ENCODE results near the gene PAPPA. TPM values are rescaled to one million over a fixed set of nuclear protein-coding genes. Genes with fewer than 3 reads are reported as not detected.

Gene PAPPA
- polyA plus RNA-seq, 1 donor from 2014 or later, result 0.41 TPM

DNA sequence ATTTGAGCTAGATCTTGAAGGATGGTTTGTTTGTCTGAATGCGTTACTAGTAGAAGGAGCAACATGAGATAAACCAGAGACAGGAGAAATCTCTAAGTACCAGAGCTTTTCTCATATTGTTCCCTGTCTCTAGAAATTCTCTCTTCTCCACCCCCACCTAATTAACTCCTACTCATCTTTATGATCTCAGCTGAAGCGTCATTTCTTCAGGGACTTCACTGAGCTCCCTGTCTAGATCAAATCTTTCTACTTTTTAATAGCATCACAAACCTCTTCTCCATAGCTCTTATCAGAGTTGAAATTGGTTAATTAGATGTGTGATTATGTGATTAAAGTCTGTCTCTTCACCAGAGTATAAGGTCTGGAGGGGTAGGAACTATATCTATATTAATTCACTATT, 226.2 kb downstream of the PAPPA start:
- Histone ChIP-seq H2AFZ (ENCODE audit: low read depth, low read length) (no peak overlapping the region), H3K36me3 (ENCODE audit: insufficient read depth, low read length) (no peaks in the 10 kb centered on the region), H3K9ac (ENCODE audit: low read length) (no peak overlapping the region), H3K27ac (ENCODE audit: low read length) (no peak overlapping the region), H3F3A (ENCODE audit: insufficient read depth, low read length, poor library complexity, severe bottlenecking) (no peaks in the 10 kb centered on the region), H3K4me3 (ENCODE audit: low read length) (no peak overlapping the region), H3K27me3 (ENCODE audit: insufficient read depth, low read depth, low read length) (no peaks in the 10 kb centered on the region), H3K9me2 (ENCODE audit: insufficient read depth, low read length) (no peaks in the 10 kb centered on the region), H3K4me2 (ENCODE audit: low read length) (no peak overlapping the region), H4K20me1 (ENCODE audit: insufficient read depth) (no peaks in the 10 kb centered on the region), H3K9me3 (ENCODE audit: low read length) (no peaks in the 10 kb centered on the region), H3K79me2 (replicated peaks; ENCODE audit: insufficient read depth, low read length) (no peaks in the 10 kb centered on the region)
- no peak for TF ChIP-seq CTCF (IDR thresholded peaks at IDR 0.05; ENCODE audit: poor library complexity, severe bottlenecking)
- TF ChIP-seq EP300 (conservative IDR thresholded peaks at IDR 0.05; ENCODE audit: poor library complexity, severe bottlenecking), result no peak
- TF ChIP-seq, protein P1, sequence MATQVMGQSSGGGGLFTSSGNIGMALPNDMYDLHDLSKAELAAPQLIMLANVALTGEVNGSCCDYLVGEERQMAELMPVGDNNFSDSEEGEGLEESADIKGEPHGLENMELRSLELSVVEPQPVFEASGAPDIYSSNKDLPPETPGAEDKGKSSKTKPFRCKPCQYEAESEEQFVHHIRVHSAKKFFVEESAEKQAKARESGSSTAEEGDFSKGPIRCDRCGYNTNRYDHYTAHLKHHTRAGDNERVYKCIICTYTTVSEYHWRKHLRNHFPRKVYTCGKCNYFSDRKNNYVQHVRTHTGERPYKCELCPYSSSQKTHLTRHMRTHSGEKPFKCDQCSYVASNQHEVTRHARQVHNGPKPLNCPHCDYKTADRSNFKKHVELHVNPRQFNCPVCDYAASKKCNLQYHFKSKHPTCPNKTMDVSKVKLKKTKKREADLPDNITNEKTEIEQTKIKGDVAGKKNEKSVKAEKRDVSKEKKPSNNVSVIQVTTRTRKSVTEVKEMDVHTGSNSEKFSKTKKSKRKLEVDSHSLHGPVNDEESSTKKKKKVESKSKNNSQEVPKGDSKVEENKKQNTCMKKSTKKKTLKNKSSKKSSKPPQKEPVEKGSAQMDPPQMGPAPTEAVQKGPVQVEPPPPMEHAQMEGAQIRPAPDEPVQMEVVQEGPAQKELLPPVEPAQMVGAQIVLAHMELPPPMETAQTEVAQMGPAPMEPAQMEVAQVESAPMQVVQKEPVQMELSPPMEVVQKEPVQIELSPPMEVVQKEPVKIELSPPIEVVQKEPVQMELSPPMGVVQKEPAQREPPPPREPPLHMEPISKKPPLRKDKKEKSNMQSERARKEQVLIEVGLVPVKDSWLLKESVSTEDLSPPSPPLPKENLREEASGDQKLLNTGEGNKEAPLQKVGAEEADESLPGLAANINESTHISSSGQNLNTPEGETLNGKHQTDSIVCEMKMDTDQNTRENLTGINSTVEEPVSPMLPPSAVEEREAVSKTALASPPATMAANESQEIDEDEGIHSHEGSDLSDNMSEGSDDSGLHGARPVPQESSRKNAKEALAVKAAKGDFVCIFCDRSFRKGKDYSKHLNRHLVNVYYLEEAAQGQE (IDR thresholded peaks at IDR 0.05; ENCODE audit: borderline replicate concordance), result no peak
- no peak for TF ChIP-seq EZH2 (IDR thresholded peaks at IDR 0.05; ENCODE audit: borderline replicate concordance, insufficient read depth, low read length, poor library complexity, severe bottlenecking)
- TF ChIP-seq MXI1 (conservative IDR thresholded peaks at IDR 0.05; ENCODE audit: poor library complexity, severe bottlenecking), result no peak
- no peak for TF ChIP-seq SMC3 (conservative IDR thresholded peaks at IDR 0.05; ENCODE audit: poor library complexity)
- no peak for TF ChIP-seq POLR2AphosphoS5 (IDR thresholded peaks at IDR 0.05)
- TF ChIP-seq RAD21 (conservative IDR thresholded peaks at IDR 0.05), result no peak
- TF ChIP-seq TAF1 (IDR thresholded peaks at IDR 0.05; ENCODE audit: low read depth), result no peak

DNA sequence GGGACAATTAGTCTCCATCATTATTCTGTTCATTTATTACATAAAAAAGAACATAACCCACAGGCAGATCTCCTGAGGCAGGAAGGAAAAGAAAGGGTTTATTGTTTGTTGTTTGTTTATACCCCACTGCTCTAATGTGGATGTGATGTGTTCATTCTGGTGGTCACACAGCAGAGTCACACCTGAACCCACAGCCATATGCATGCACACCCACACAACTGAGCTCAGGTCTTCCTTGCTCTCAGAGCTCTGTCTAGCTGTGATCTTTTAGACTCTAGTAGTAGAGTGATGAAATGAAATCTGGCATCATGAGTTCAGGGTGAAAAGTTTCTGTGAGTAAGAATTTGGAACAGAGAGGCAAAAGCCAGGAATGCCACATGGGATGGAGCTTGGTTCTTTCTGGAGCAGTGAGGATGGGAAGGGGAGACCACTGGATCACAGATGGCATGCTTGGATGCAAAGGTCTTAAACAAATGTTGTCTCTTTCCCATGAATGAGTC, 227.0 kb downstream of the PAPPA start:
- H3K9ac ChIP-seq (ENCODE audit: low read length), result no peak overlapping the region
- H4K20me1 ChIP-seq (ENCODE audit: insufficient read depth), result no peaks in the 10 kb centered on the region
- no peaks in the 10 kb centered on the region for H3F3A ChIP-seq (ENCODE audit: insufficient read depth, low read length, poor library complexity, severe bottlenecking)

GRCh38 chr9:116381350-116381749, 227.8 kb downstream of the PAPPA start:
- Histone ChIP-seq H2AFZ (ENCODE audit: low read depth, low read length) (no peak overlapping the region), H3K79me2 (replicated peaks; ENCODE audit: insufficient read depth, low read length) (no peaks in the 10 kb centered on the region), H4K20me1 (ENCODE audit: insufficient read depth) (no peaks in the 10 kb centered on the region), H3F3A (ENCODE audit: insufficient read depth, low read length, poor library complexity, severe bottlenecking) (no peaks in the 10 kb centered on the region), H3K9me3 (ENCODE audit: low read length) (no peaks in the 10 kb centered on the region), H3K36me3 (ENCODE audit: insufficient read depth, low read length) (no peaks in the 10 kb centered on the region), H3K9me2 (ENCODE audit: insufficient read depth, low read length) (no peaks in the 10 kb centered on the region), H3K4me2 (ENCODE audit: low read length) (no peak overlapping the region), H3K27ac (ENCODE audit: low read length) (no peak overlapping the region), H3K27me3 (ENCODE audit: insufficient read depth, low read depth, low read length) (no peaks in the 10 kb centered on the region), H3K9ac (ENCODE audit: low read length) (no peak overlapping the region), H3K4me3 (ENCODE audit: low read length) (no peak overlapping the region)
- TF ChIP-seq EP300 (conservative IDR thresholded peaks at IDR 0.05; ENCODE audit: poor library complexity, severe bottlenecking), result no peak

More for the DNA sequence above, 227.0 kb downstream of the PAPPA start:
- H3K4me2 ChIP-seq (ENCODE audit: low read length), result no peak overlapping the region
- no peaks in the 10 kb centered on the region for H3K9me2 ChIP-seq (ENCODE audit: insufficient read depth, low read length)
- no peaks in the 10 kb centered on the region for H3K27me3 ChIP-seq (ENCODE audit: insufficient read depth, low read depth, low read length)
- H3K9me3 ChIP-seq (ENCODE audit: low read length), result no peaks in the 10 kb centered on the region
- H3K4me3 ChIP-seq (ENCODE audit: low read length), result no peak overlapping the region
- TF ChIP-seq POLR2AphosphoS5 (IDR thresholded peaks at IDR 0.05), result no peak
- TF ChIP-seq RAD21 (conservative IDR thresholded peaks at IDR 0.05), result no peak
- H3K36me3 ChIP-seq (ENCODE audit: insufficient read depth, low read length), result no peaks in the 10 kb centered on the region
- H3K27ac ChIP-seq (ENCODE audit: low read length), result no peak overlapping the region
- no peak overlapping the region for H2AFZ ChIP-seq (ENCODE audit: low read depth, low read length)
- H3K79me2 ChIP-seq (replicated peaks; ENCODE audit: insufficient read depth, low read length), result no peaks in the 10 kb centered on the region
